ENCODE data around the gene TFPI2. TPM values are rescaled to one million over a fixed set of nuclear protein-coding genes. Genes with fewer than 3 reads are reported as not detected.

The TFPI2 gene
- total and polyA plus RNA-seq, 7 donors, result 0.66 to 7.5 (median 2.3) TPM

GRCh38 chr7:93906267-93906666 is 15.7 kb upstream of the TFPI2 start, which contains the start of gene GNGT1:
GNGT1 (plus strand) TSS chr7:93906567; CDS start chr7:93906747, 180 bp downstream.
- WGBS, 3 donors, result 63 to 70% (median 65%) methylated on average over 3 of the region's 3 CpGs
- Histone ChIP-seq H3K27ac (no peak within 1 kb of the TSS), H3K4me3 (no peak within 1 kb of the TSS), H3K27me3 (ENCODE audit: insufficient read depth in 3 of 3, low read length in 2 of 3) (no peaks in the 10 kb centered on the region), H3K4me1 (peaks cover 6% of the 10 kb centered on the region), H3K36me3 (ENCODE audit: insufficient read depth in 1 of 2, low read depth in 1 of 2) (no peaks in the 10 kb centered on the region), H3K9me3 (no peaks in the 10 kb centered on the region)
- DNase-seq (no peak), ATAC-seq (no peak)
- intact Hi-C loops (cut with DNase I), result loop anchor here in 1 of 2 donors (5.0 kb wide), 1 partner anchor 181 kb away; no protein-coding TSS in a partner anchor
- TF ChIP-seq CTCF (IDR thresholded peaks at IDR 0.05), result no peak

- Histone ChIP-seq H3K27me3 (ENCODE audit: insufficient read depth in 3 of 3, low read length in 2 of 3) (no peaks in the 10 kb centered on the region), H3K9me3 (no peaks in the 10 kb centered on the region), H3K36me3 (ENCODE audit: insufficient read depth in 1 of 2, low read depth in 1 of 2) (no peaks in the 10 kb centered on the region), H3K27ac (no peak overlapping the region), H3K4me3 (no peak overlapping the region), H3K4me1 (no peaks in the 10 kb centered on the region)
- DNase-seq (no peak), ATAC-seq (no peak)
- intact Hi-C loops (cut with DNase I), result no loop called here
- TF ChIP-seq CTCF (IDR thresholded peaks at IDR 0.05), result peak; percentile 54
- 91 to 100% (median 97%) methylated on average over 1 of the region's 1 CpG for WGBS, 3 donors
Observed at GRCh38 chr7:93902777-93903423, 12.3 kb upstream of the TFPI2 start.

GRCh38 chr7:93897680-93898079 is 7.1 kb upstream of the TFPI2 start:
- H3K9me3 ChIP-seq, result no peaks in the 10 kb centered on the region
- 58 to 65% (median 64%) methylated on average over 2 of the region's 2 CpGs for WGBS, 3 donors
- H3K36me3 ChIP-seq (ENCODE audit: insufficient read depth in 1 of 2, low read depth in 1 of 2), result no peaks in the 10 kb centered on the region
- no peak overlapping the region for H3K27ac ChIP-seq
- no peak overlapping the region for H3K4me3 ChIP-seq
- intact Hi-C loops (cut with DNase I), result loop anchor here (10.0 kb wide), 2 partner anchors 167 to 187 kb away; no protein-coding TSS in a partner anchor
- DNase-seq (no peak), ATAC-seq (no peak)
- H3K4me1 ChIP-seq, result no peaks in the 10 kb centered on the region
- no peaks in the 10 kb centered on the region for H3K27me3 ChIP-seq (ENCODE audit: insufficient read depth in 3 of 3, low read length in 2 of 3)
- no peak for TF ChIP-seq CTCF (IDR thresholded peaks at IDR 0.05)

GRCh38 chr7:93895859-93896600 is 5.5 kb upstream of the TFPI2 start:
- Histone ChIP-seq H3K27me3 (ENCODE audit: insufficient read depth in 3 of 3, low read length in 2 of 3) (peaks cover 0 to 3% (median 0%) of the 10 kb centered on the region in 3 donors), H3K4me1 (no peaks in the 10 kb centered on the region), H3K4me3 (no peak overlapping the region), H3K9me3 (no peaks in the 10 kb centered on the region), H3K27ac (no peak overlapping the region), H3K36me3 (ENCODE audit: insufficient read depth in 1 of 2, low read depth in 1 of 2) (no peaks in the 10 kb centered on the region)
- no peak for TF ChIP-seq CTCF (IDR thresholded peaks at IDR 0.05)
- intact Hi-C loops (cut with DNase I), result loop anchor here (10.0 kb wide), 2 partner anchors 169 to 189 kb away; no protein-coding TSS in a partner anchor
- DNase-seq, result no peak
- 46 to 57% (median 53%) methylated on average over 4 of the region's 4 CpGs for WGBS, 3 donors
- no peak for ATAC-seq
